H9 (cell line): Measurements from ENCODE around the gene ABR. TPM values are rescaled to one million over a fixed set of nuclear protein-coding genes. Genes with fewer than 3 reads are reported as not detected.

Experiments used
- DNase-seq: peaks from one replicate; pipeline ENCODE4 v3.0.0-alpha.2; 2017
- H2AFZ ChIP-seq: one replicate; pipeline ENCODE4 v1.6.1; 2013; ENCODE audit warnings: mild to moderate bottlenecking, low read length, control low read depth, moderate library complexity
- H2AK5ac ChIP-seq: 2 replicates; pipeline ENCODE4 v1.6.1; 2013; ENCODE audit warnings: low read length, control low read depth, mixed read lengths; ENCODE audit not compliant: insufficient read length
- H2BK120ac ChIP-seq: one replicate; pipeline ENCODE4 v1.6.1; 2013; ENCODE audit warnings: low read depth, mild to moderate bottlenecking, low read length, control low read depth, inconsistent platforms; ENCODE audit not compliant: poor library complexity, severe bottlenecking
- H2BK12ac ChIP-seq: 2 replicates; pipeline ENCODE4 v1.6.1; 2013; ENCODE audit warnings: low read length, control low read depth, mixed read lengths, low read depth; ENCODE audit not compliant: insufficient read length
- H2BK15ac ChIP-seq: 2 replicates; pipeline ENCODE4 v1.6.1; 2013; ENCODE audit warnings: low read depth, low read length, control low read depth
- H2BK20ac ChIP-seq: one replicate; pipeline ENCODE4 v1.6.1; 2013; ENCODE audit warnings: low read depth, mild to moderate bottlenecking, low read length, control low read depth, inconsistent platforms; ENCODE audit not compliant: poor library complexity, severe bottlenecking
- H2BK5ac ChIP-seq: 2 replicates; pipeline ENCODE4 v1.6.1; 2013; ENCODE audit warnings: low read length, control low read depth, mixed read lengths; ENCODE audit not compliant: insufficient read length
- H3K14ac ChIP-seq: 2 replicates; pipeline ENCODE4 v1.6.1; 2013; ENCODE audit warnings: low read length, control low read depth; ENCODE audit not compliant: insufficient read depth
- H3K18ac ChIP-seq: 2 replicates; pipeline ENCODE4 v1.6.1; 2013; ENCODE audit warnings: low read depth, mild to moderate bottlenecking, mixed read lengths, low read length, control low read depth; ENCODE audit not compliant: insufficient read length
- H3K23ac ChIP-seq: 2 replicates; pipeline ENCODE4 v1.6.1; 2013; ENCODE audit warnings: low read length, control low read depth, mixed read lengths, low read depth; ENCODE audit not compliant: insufficient read length
- H3K23me2 ChIP-seq: 2 replicates; pipeline ENCODE4 v1.6.1; 2013; ENCODE audit warnings: low read depth, mild to moderate bottlenecking, mixed read lengths, low read length, control low read depth; ENCODE audit not compliant: insufficient read length, poor library complexity, severe bottlenecking
- H3K27ac ChIP-seq: 2 replicates; pipeline ENCODE4 v1.5.1; 2013; ENCODE audit warnings: low read length, control low read depth, mixed read lengths, low read depth; ENCODE audit not compliant: insufficient read length
- H3K27me3 ChIP-seq: 2 replicates; pipeline ENCODE4 v1.6.1; 2013; ENCODE audit warnings: low read length, control low read depth, inconsistent platforms; ENCODE audit not compliant: insufficient read depth
- H3K4ac ChIP-seq: 2 replicates; pipeline ENCODE4 v1.6.1; 2013; ENCODE audit warnings: low read depth, mild to moderate bottlenecking, control low read depth, inconsistent platforms, low read length, moderate library complexity
- H3K4me1 ChIP-seq: 2 replicates; pipeline ENCODE4 v1.6.1; 2013; ENCODE audit warnings: low read length, control low read depth, inconsistent platforms; ENCODE audit not compliant: insufficient read depth
- H3K4me2 ChIP-seq: 2 replicates; pipeline ENCODE4 v1.6.1; 2013; ENCODE audit warnings: low read length, control low read depth, mixed read lengths; ENCODE audit not compliant: insufficient read length, insufficient read depth
- H3K56ac ChIP-seq: 2 replicates; pipeline ENCODE4 v1.6.1; 2013; ENCODE audit warnings: low read depth, mild to moderate bottlenecking, mixed read lengths, low read length, control low read depth; ENCODE audit not compliant: insufficient read length
- H3K79me1 ChIP-seq: 2 replicates; pipeline ENCODE4 v1.6.1; 2013; ENCODE audit warnings: low read depth, mild to moderate bottlenecking, moderate library complexity, low read length, control low read depth, inconsistent platforms; ENCODE audit not compliant: insufficient read depth, poor library complexity, severe bottlenecking
- H3K79me2 ChIP-seq: 2 replicates; pipeline ENCODE4 v1.6.1; 2013; ENCODE audit warnings: low read length, control low read depth, inconsistent platforms; ENCODE audit not compliant: insufficient read depth
- H3K9ac ChIP-seq: 2 replicates; pipeline ENCODE4 v1.6.1; 2013; ENCODE audit warnings: low read length, control low read depth, mixed read lengths; ENCODE audit not compliant: insufficient read length; ENCODE audit errors: extremely low read depth
- H3K9me3 ChIP-seq: one replicate; pipeline ENCODE4 v1.6.1; 2013; ENCODE audit warnings: low read depth, low read length, inconsistent platforms; ENCODE audit not compliant: control insufficient read depth
- H3T11ph ChIP-seq: one replicate; pipeline ENCODE4 v1.6.1; 2013; ENCODE audit warnings: mild to moderate bottlenecking, low read length, control low read depth, inconsistent platforms
- H4K20me1 ChIP-seq: one replicate; pipeline ENCODE4 v1.6.1; 2013; ENCODE audit not compliant: control insufficient read depth, insufficient read length, insufficient read depth
- H4K5ac ChIP-seq: 2 replicates; pipeline ENCODE4 v1.6.1; 2013; ENCODE audit warnings: low read depth, mild to moderate bottlenecking, mixed read lengths, low read length, control low read depth; ENCODE audit not compliant: insufficient read length
- H4K8ac ChIP-seq: replicated peaks from 2 replicates; pipeline ENCODE4 v1.6.1; 2013; ENCODE audit warnings: low read length, control low read depth, mixed read lengths, low read depth; ENCODE audit not compliant: insufficient read length
- H4K91ac ChIP-seq: 2 replicates; pipeline ENCODE4 v1.6.1; 2013; ENCODE audit warnings: low read depth, mild to moderate bottlenecking, moderate library complexity, mixed read lengths, low read length, control low read depth; ENCODE audit not compliant: insufficient read length
- H3K27ac Mint-ChIP-seq, 3 experiments: 2 replicates in 2 of 3; 3 replicates in 1 of 3; pipeline ENCODE4 v1.8.0; 2020 to 2021; ENCODE audit warnings: mixed read lengths in 3 of 3, mild to moderate bottlenecking in 1 of 3, moderate library complexity in 1 of 3
- H3K27me3 Mint-ChIP-seq: 2 replicates; pipeline ENCODE4 v1.8.0; 2021; ENCODE audit warnings: low read depth, mild to moderate bottlenecking, moderate library complexity, mixed read lengths
- H3K36me3 Mint-ChIP-seq, 3 experiments: 2 replicates in 2 of 3; 3 replicates in 1 of 3; pipeline ENCODE4 v1.8.0; 2020 to 2021; ENCODE audit warnings: low read depth in 3 of 3, mixed read lengths in 3 of 3; ENCODE audit not compliant: insufficient read depth in 1 of 3
- H3K4me1 Mint-ChIP-seq, 2 experiments: 2 replicates each; pipeline ENCODE4 v1.8.0; 2020; ENCODE audit warnings: mixed read lengths in 2 of 2
- H3K4me3 Mint-ChIP-seq, 2 experiments: 2 replicates in 1 of 2; 3 replicates in 1 of 2; pipeline ENCODE4 v1.8.0; 2020 to 2021; ENCODE audit warnings: mild to moderate bottlenecking in 2 of 2, mixed read lengths in 2 of 2, moderate library complexity in 1 of 2
- H3K9me3 Mint-ChIP-seq, 2 experiments: 2 replicates in 1 of 2; 3 replicates in 1 of 2; pipeline ENCODE4 v1.8.0; 2020; ENCODE audit warnings: mild to moderate bottlenecking in 2 of 2, mixed read lengths in 2 of 2, moderate library complexity in 1 of 2
- CTCF ChIP-seq: fragments of 200-600 bp; sonication (generic); conservative IDR thresholded peaks from 3 replicates; pipeline ENCODE4 v1.8.0; 2021; ENCODE audit warnings: antibody characterized with exemption, mild to moderate bottlenecking
- WGBS: extraction: QIAGEN DNeasy Blood & Tissue Kit; methylation state at CpG from one replicate; pipeline ENCODE4 v1.1.7; 2013; ENCODE audit warnings: missing lambda C conversion rate, low lambda C conversion rate, mixed read lengths; ENCODE audit not compliant: insufficient read length; ENCODE audit errors: extremely low coverage; 5-methylcytosine and 5-hydroxymethylcytosine counted together
- total RNA-seq: library from RNA; stranded (reverse); gene quantifications from 2 replicates; pipeline ENCODE4 v1.2.1, GENCODE V29; 2021

Gene ABR
- total RNA-seq, 1 experiment from 2014 or later, result 34.7 TPM

GRCh38 chr17:968812-969730 is 210.7 kb downstream of the ABR start:
- 0 out of 5 replicates have a peak overlapping the region, but pooled peaks of 1 of the 2 experiments have one; percentile 50 for H3K4me3 Mint-ChIP-seq
- WGBS, result no CpG with 5 or more reads among the region's 24 CpGs
- no peak overlapping the region for H3K27ac ChIP-seq
- H3K23ac ChIP-seq, result no peak overlapping the region
- no peak overlapping the region for H4K5ac ChIP-seq
- H3K14ac ChIP-seq, result no peak overlapping the region
- H4K8ac ChIP-seq, result no peak overlapping the region
- no peak for DNase-seq
- H3K79me1 ChIP-seq, result peaks cover 13% of the 10 kb centered on the region
- no peak overlapping the region for H4K91ac ChIP-seq
- H2BK5ac ChIP-seq, result no peak overlapping the region
- peaks cover 26% of the 10 kb centered on the region; the same call in 1 of the 2 replicates for H3K79me2 ChIP-seq
- H3K4me1 ChIP-seq, result peaks cover 8% of the 10 kb centered on the region; the same call in 1 of the 2 replicates
- TF ChIP-seq CTCF, result no peak
- H3K27ac Mint-ChIP-seq, result peak overlapping the region; percentile 25 to 95 (median 80); a peak in 2 of 7 replicates
- no peaks in the 10 kb centered on the region for H3K9me3 ChIP-seq
- H3K9me3 Mint-ChIP-seq, result no peaks in the 10 kb centered on the region; a peak in 1 of 5 replicates
- H3T11ph ChIP-seq, result no peak overlapping the region
- no peak overlapping the region for H3K18ac ChIP-seq
- H3K4me1 Mint-ChIP-seq, result peaks cover 55 to 68% of the 10 kb centered on the region in 2 experiments
- no peak overlapping the region for H2BK20ac ChIP-seq
- H3K27me3 Mint-ChIP-seq, result no peaks in the 10 kb centered on the region
- H3K4ac ChIP-seq, result no peak overlapping the region
- H2BK120ac ChIP-seq, result no peak overlapping the region
- H3K27me3 ChIP-seq, result no peaks in the 10 kb centered on the region
- no peak overlapping the region for H3K9ac ChIP-seq
- H4K20me1 ChIP-seq, result peaks cover 2% of the 10 kb centered on the region
- H3K56ac ChIP-seq, result no peak overlapping the region
- H2BK12ac ChIP-seq, result no peak overlapping the region
- H3K36me3 Mint-ChIP-seq, result peaks cover 11 to 30% (median 26%) of the 10 kb centered on the region in 3 experiments
- no peak overlapping the region for H2AK5ac ChIP-seq
- H3K23me2 ChIP-seq, result no peaks in the 10 kb centered on the region
- no peak overlapping the region for H3K4me2 ChIP-seq
- no peak overlapping the region for H2AFZ ChIP-seq
- H2BK15ac ChIP-seq, result no peak overlapping the region
